SU-DHL-6 (cell line): Measurements from ENCODE around the gene MANSC4.

Source experiments
- EZH2phosphoT487 ChIP-seq: fragments of 200-600 bp; sonication (generic), shearing (Covaris generic); conservative IDR thresholded peaks from 2 replicates; pipeline ENCODE4 v1.6.1; 2018; ENCODE audit warnings: mild to moderate bottlenecking, antibody characterized with exemption, low read length, moderate library complexity, mixed read lengths
- TF ChIP-seq, protein P1 (sequence below): fragments of 200-600 bp; sonication (generic); IDR thresholded peaks from one replicate; pipeline ENCODE4 v1.5.1; 2017; ENCODE audit warnings: antibody characterized with exemption, mild to moderate bottlenecking, low read length, moderate library complexity; ENCODE audit not compliant: insufficient read depth, poor library complexity, severe bottlenecking

DNA sequence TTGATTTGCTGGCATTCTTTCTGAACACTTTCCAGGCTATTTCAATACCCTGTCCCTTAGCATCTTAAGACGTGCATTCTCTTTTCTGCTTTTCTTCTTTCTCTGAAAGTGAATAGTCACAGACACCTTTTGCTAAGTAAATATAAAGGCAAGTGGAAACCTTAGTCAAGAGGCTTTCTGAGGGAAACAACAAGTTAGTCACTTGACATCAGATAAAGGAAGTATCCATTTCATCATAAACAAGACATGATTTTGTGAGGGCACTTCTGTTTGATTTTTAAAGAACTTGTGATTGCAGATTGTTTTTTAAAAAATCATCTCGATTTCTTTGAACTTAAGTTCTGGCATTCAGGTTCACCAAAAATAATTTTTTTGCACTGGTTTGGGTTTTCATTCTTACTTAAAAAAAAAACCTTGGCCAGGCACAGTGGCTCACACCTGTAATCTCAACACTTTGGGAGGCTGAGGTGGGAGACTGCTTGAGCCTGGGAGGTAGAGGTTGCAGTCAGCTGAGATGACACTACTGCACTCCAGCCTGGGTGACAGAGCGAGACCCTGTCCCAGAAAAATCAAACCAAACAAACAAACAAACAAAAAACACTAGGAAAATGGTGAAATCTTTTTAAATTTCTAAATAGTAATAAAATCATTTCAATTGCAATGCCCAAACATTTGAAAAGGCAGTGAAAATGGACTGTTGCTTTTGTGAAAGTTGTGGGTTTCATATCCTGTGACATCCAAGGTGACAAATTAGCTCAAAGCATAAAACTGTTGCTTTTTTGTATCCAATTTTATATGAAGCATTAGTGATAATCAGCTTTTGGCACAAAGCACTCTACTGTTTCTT is 8.3 kb downstream of the MANSC4 start:
- TF ChIP-seq, protein P1, sequence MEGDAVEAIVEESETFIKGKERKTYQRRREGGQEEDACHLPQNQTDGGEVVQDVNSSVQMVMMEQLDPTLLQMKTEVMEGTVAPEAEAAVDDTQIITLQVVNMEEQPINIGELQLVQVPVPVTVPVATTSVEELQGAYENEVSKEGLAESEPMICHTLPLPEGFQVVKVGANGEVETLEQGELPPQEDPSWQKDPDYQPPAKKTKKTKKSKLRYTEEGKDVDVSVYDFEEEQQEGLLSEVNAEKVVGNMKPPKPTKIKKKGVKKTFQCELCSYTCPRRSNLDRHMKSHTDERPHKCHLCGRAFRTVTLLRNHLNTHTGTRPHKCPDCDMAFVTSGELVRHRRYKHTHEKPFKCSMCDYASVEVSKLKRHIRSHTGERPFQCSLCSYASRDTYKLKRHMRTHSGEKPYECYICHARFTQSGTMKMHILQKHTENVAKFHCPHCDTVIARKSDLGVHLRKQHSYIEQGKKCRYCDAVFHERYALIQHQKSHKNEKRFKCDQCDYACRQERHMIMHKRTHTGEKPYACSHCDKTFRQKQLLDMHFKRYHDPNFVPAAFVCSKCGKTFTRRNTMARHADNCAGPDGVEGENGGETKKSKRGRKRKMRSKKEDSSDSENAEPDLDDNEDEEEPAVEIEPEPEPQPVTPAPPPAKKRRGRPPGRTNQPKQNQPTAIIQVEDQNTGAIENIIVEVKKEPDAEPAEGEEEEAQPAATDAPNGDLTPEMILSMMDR: no peak
- no peak for TF ChIP-seq EZH2phosphoT487
